PFSK-1 (cell line): Measurements from ENCODE around the gene ALKAL2.

Source experiments
- FOXP2 ChIP-seq: optimal IDR thresholded peaks from 2 replicates; pipeline ENCODE3; 2011; ENCODE audit warnings: borderline replicate concordance, control low read depth, inconsistent platforms; ENCODE audit not compliant: insufficient read depth; ENCODE audit errors: extremely low read length, extremely low read depth
- POLR2AphosphoS5 ChIP-seq: IDR thresholded peaks from 2 replicates; pipeline ENCODE4 v1.6.1; 2012; ENCODE audit warnings: low read depth, mild to moderate bottlenecking, control low read depth, low read length, moderate library complexity
- REST ChIP-seq, 2 experiments: IDR thresholded peaks; 2 replicates each; pipeline versions ENCODE4 v1.6.1 to v1.8.0; 2011 to 2012; ENCODE audit warnings: low read depth in 2 of 2, low read length in 2 of 2, control low read depth in 1 of 2, inconsistent platforms in 1 of 2, mild to moderate bottlenecking in 1 of 2, moderate library complexity in 1 of 2; ENCODE audit not compliant: insufficient read depth in 1 of 2
- SIN3A ChIP-seq: IDR thresholded peaks from 2 replicates; pipeline ENCODE4 v1.6.1; 2012; ENCODE audit warnings: mild to moderate bottlenecking, low read length, moderate library complexity, borderline replicate concordance; ENCODE audit not compliant: insufficient read depth
- TAF1 ChIP-seq: IDR thresholded peaks from 2 replicates; pipeline ENCODE4 v1.6.1; 2012; ENCODE audit warnings: low read length, control low read depth, borderline replicate concordance; ENCODE audit not compliant: insufficient read depth

The ALKAL2 gene

GRCh38 chr2:279366-279765, 8.5 kb downstream of the ALKAL2 start:
- TF ChIP-seq SIN3A (no peak), FOXP2 (no peak), POLR2AphosphoS5 (no peak), TAF1 (no peak), REST (IDR thresholded peaks at IDR 0.05; ENCODE audit: insufficient read depth in 1 of 2, low read depth in 2 of 2, low read length in 2 of 2) (no peak)

GRCh38 chr2:278927-279320, 9.0 kb downstream of the ALKAL2 start:
- TF ChIP-seq REST (IDR thresholded peaks at IDR 0.05; ENCODE audit: insufficient read depth in 1 of 2, low read depth in 2 of 2, low read length in 2 of 2) = no peak
- TF ChIP-seq POLR2AphosphoS5 = no peak
- TF ChIP-seq SIN3A = no peak
- no peak for TF ChIP-seq TAF1
- no peak for TF ChIP-seq FOXP2

- TF ChIP-seq REST (IDR thresholded peaks at IDR 0.05; ENCODE audit: insufficient read depth in 1 of 2, low read depth in 2 of 2, low read length in 2 of 2) = no peak
- no peak for TF ChIP-seq TAF1
- TF ChIP-seq FOXP2 = no peak
- no peak for TF ChIP-seq POLR2AphosphoS5
- TF ChIP-seq SIN3A = no peak
These were observed 9.5 kb downstream of the ALKAL2 start for GRCh38 chr2:278312-278926.

- no peak for TF ChIP-seq SIN3A
- no peak for TF ChIP-seq FOXP2
- TF ChIP-seq TAF1 = no peak
- TF ChIP-seq REST (IDR thresholded peaks at IDR 0.05; ENCODE audit: insufficient read depth in 1 of 2, low read depth in 2 of 2, low read length in 2 of 2) = no peak
- no peak for TF ChIP-seq POLR2AphosphoS5
These were observed 12.4 kb downstream of the ALKAL2 start for GRCh38 chr2:275466-275865.

- TF ChIP-seq SIN3A = no peak
- no peak for TF ChIP-seq POLR2AphosphoS5
- no peak for TF ChIP-seq FOXP2
- no peak for TF ChIP-seq TAF1
- TF ChIP-seq REST (IDR thresholded peaks at IDR 0.05; ENCODE audit: insufficient read depth in 1 of 2, low read depth in 2 of 2, low read length in 2 of 2) = no peak
These were observed 13.4 kb downstream of the ALKAL2 start for GRCh38 chr2:274503-274902.
